Measurements from ENCODE around the gene KASH5. TPM values are rescaled to one million over a fixed set of nuclear protein-coding genes. Genes with fewer than 3 reads are reported as not detected.

Gene KASH5
- total RNA-seq, 1 experiment from 2014 or later: 0.42 TPM

- H3K27ac Mint-ChIP-seq: peak overlapping the region; percentile 91
- H3K27me3 Mint-ChIP-seq (ENCODE audit: low read depth): no peaks in the 10 kb centered on the region
- no peak for TF ChIP-seq ZNF121 (CRISPR knock-in tag; IDR thresholded peaks at IDR 0.05)
- peak; percentile 79 for TF ChIP-seq NFYB (CRISPR knock-in tag; conservative IDR thresholded peaks at IDR 0.05; ENCODE audit: low read depth)
- no peak for TF ChIP-seq ZNF219 (CRISPR knock-in tag; IDR thresholded peaks at IDR 0.05; ENCODE audit: borderline replicate concordance)
- TF ChIP-seq GTF2I (CRISPR knock-in tag; conservative IDR thresholded peaks at IDR 0.05): no peak
- TF ChIP-seq CREB1 (CRISPR knock-in tag; IDR thresholded peaks at IDR 0.05): no peak
- peak; percentile 82 for TF ChIP-seq USF1 (CRISPR knock-in tag; IDR thresholded peaks at IDR 0.05)
- TF ChIP-seq HMGXB4 (CRISPR knock-in tag; IDR thresholded peaks at IDR 0.05): no peak
- no peak for TF ChIP-seq NR2C2 (CRISPR knock-in tag; IDR thresholded peaks at IDR 0.05)
- no peak for TF ChIP-seq E2F1 (CRISPR knock-in tag; IDR thresholded peaks at IDR 0.05)
- peak; percentile 87 for TF ChIP-seq USF2 (CRISPR knock-in tag; IDR thresholded peaks at IDR 0.05)
- peaks cover 3% of the 10 kb centered on the region; the same call in 1 of the 2 replicates for H3K4me1 Mint-ChIP-seq
- DNase-seq (ENCODE audit: low spot score) (no peak), ATAC-seq (no peak)
- CTCF ChIA-PET: interaction anchor here (1.3 kb wide), 1 partner anchor 69 kb away, joined by 3 read pairs; no protein-coding TSS in a partner anchor
- peaks cover 87% of the 10 kb centered on the region for H3K36me3 Mint-ChIP-seq
- H3K4me3 Mint-ChIP-seq: no peak overlapping the region
- no peaks in the 10 kb centered on the region for H3K9me3 Mint-ChIP-seq
- POLR2A ChIA-PET: no interaction called here
Observed at GRCh38 chr19:49348305-49349189, 39.5 kb upstream of the KASH5 start.

GRCh38 chr19:49349567-49349966, 38.5 kb upstream of the KASH5 start:
- Mint-ChIP-seq H3K4me3 (no peak overlapping the region), H3K27me3 (ENCODE audit: low read depth) (no peaks in the 10 kb centered on the region), H3K36me3 (peaks cover 87% of the 10 kb centered on the region), H3K4me1 (peaks cover 3% of the 10 kb centered on the region; the same call in 1 of the 2 replicates), H3K9me3 (no peaks in the 10 kb centered on the region), H3K27ac (no peak overlapping the region)
- no peak for DNase-seq (ENCODE audit: low spot score)
- TF ChIP-seq CREB1 (CRISPR knock-in tag; IDR thresholded peaks at IDR 0.05): no peak
- no peak for TF ChIP-seq EMX1 (CRISPR knock-in tag; IDR thresholded peaks at IDR 0.05)
- TF ChIP-seq SMAD4 (CRISPR knock-in tag; IDR thresholded peaks at IDR 0.05): no peak
- TF ChIP-seq TP53 (CRISPR knock-in tag; IDR thresholded peaks at IDR 0.05): no peak
- no peak for TF ChIP-seq ATF2 (CRISPR knock-in tag; IDR thresholded peaks at IDR 0.05; ENCODE audit: borderline replicate concordance, low read depth)
- ChIA-PET POLR2A (no interaction called here), CTCF (no interaction called here)
- no peak for ATAC-seq

- Mint-ChIP-seq H3K4me3 (no peak overlapping the region), H3K27me3 (ENCODE audit: low read depth) (no peaks in the 10 kb centered on the region), H3K36me3 (peaks cover 67% of the 10 kb centered on the region), H3K4me1 (peaks cover 10% of the 10 kb centered on the region), H3K9me3 (no peaks in the 10 kb centered on the region), H3K27ac (no peak overlapping the region)
- CTCF ChIA-PET: no interaction called here
- POLR2A ChIA-PET: interaction anchor here (0.5 kb wide), 1 partner anchor 32 kb away, joined by 3 read pairs; the partner anchor contains the start of gene KASH5
- DNase-seq (ENCODE audit: low spot score) (no peak), ATAC-seq (no peak)
- TF ChIP-seq FOXK1 (CRISPR knock-in tag; IDR thresholded peaks at IDR 0.05) (no peak), HMGXB4 (CRISPR knock-in tag; IDR thresholded peaks at IDR 0.05) (no peak), PRDM15 (CRISPR knock-in tag; IDR thresholded peaks at IDR 0.05) (no peak), ETV6 (CRISPR knock-in tag; IDR thresholded peaks at IDR 0.05) (no peak), ZMAT4 (CRISPR knock-in tag; IDR thresholded peaks at IDR 0.05) (no peak), KAT7 (CRISPR knock-in tag; IDR thresholded peaks at IDR 0.05; ENCODE audit: borderline replicate concordance) (no peak)
Observed at GRCh38 chr19:49355909-49356353, 32.1 kb upstream of the KASH5 start.
